Measurements from ENCODE around the gene OPN1MW2.
"Not testable (repeated sequence)": the region's sequence is repeated elsewhere in the genome, so short reads cannot be mapped to it uniquely, and the experiment has no call there.

Gene OPN1MW2

DNA sequence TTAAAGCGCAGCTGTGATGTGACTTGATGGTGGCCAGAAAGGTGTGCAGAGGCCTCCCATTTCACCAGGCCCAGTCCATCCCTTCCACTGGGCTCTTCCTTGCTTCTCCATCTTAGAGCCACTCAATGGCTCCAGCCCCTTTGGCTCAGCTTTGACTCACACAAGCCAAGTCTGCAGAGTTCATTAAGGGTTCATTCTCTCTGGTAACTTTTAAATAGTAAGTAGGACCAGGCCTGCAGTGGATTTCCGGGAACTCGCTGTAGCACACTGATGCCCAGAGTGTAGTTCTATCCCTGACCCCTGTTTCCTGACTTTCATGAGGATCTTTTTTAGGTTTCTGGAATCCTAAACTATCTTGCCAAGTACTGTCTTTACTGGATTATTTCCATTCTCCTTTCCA, 49.7 kb downstream of the OPN1MW2 start:
- not testable (repeated sequence) for DNase-seq (ENCODE audit: low spot score)
